Measurements from ENCODE around the gene SCAP. TPM values are rescaled to one million over a fixed set of nuclear protein-coding genes. Genes with fewer than 3 reads are reported as not detected.

Gene SCAP
- total and polyA plus RNA-seq, 2 of the 13 experiments (the other 11 are each of a cell fraction or from before 2014, with no cell fraction given) = 40.4 to 53.3 TPM

GRCh38 chr3:47380601-47381316, 95.0 kb downstream of the SCAP start, which contains the start of gene PTPN23 (continued):
- TF ChIP-seq ZNF276 (CRISPR knock-in tag; IDR thresholded peaks at IDR 0.05; ENCODE audit: low read depth) (peak; percentile 49; the same call in 1 of the 2 replicates), AGO1 (IDR thresholded peaks at IDR 0.05; ENCODE audit: low read depth, low read length, poor library complexity, severe bottlenecking) (no peak), ZFP41 (CRISPR knock-in tag; IDR thresholded peaks at IDR 0.05; ENCODE audit: borderline replicate concordance) (peak; percentile 82; the same call in 1 of the 2 replicates), TARDBP (CRISPR knock-in tag; IDR thresholded peaks at IDR 0.05) (peak; percentile 49; the same call in 1 of the 2 replicates), NKX3-1 (CRISPR knock-in tag; IDR thresholded peaks at IDR 0.05) (0 out of 2 replicates have a peak, but pooled peaks have one; percentile 52), ZNF83 (CRISPR knock-in tag; IDR thresholded peaks at IDR 0.05; ENCODE audit: borderline replicate concordance) (peak; percentile 76; the same call in 1 of the 2 replicates), YEATS2 (CRISPR knock-in tag; IDR thresholded peaks at IDR 0.05; ENCODE audit: borderline replicate concordance) (no peak), RXRA (CRISPR knock-in tag; IDR thresholded peaks at IDR 0.05) (peak; percentile 41), ZNF615 (CRISPR knock-in tag; IDR thresholded peaks at IDR 0.05; ENCODE audit: borderline replicate concordance) (no peak), CENPT (CRISPR knock-in tag; IDR thresholded peaks at IDR 0.05; ENCODE audit: low read depth) (no peak), KDM5A (IDR thresholded peaks at IDR 0.05; ENCODE audit: borderline replicate concordance, low read length) (no peak; the same call in 1 of the 2 replicates), MIER3 (CRISPR knock-in tag; IDR thresholded peaks at IDR 0.05; ENCODE audit: borderline replicate concordance) (no peak), ONECUT2 (CRISPR knock-in tag; IDR thresholded peaks at IDR 0.05) (no peak), RFX1 (IDR thresholded peaks at IDR 0.05) (no peak), BRF2 (CRISPR knock-in tag; IDR thresholded peaks at IDR 0.05) (peak; percentile 52; the same call in 1 of the 2 replicates), ZNF557 (CRISPR knock-in tag; IDR thresholded peaks at IDR 0.05) (no peak), ZNF776 (CRISPR knock-in tag; IDR thresholded peaks at IDR 0.05) (peak; percentile 12; the same call in 1 of the 2 replicates), RARA (CRISPR knock-in tag; IDR thresholded peaks at IDR 0.05) (peak; percentile 48)
- TF ChIP-seq, protein P1, sequence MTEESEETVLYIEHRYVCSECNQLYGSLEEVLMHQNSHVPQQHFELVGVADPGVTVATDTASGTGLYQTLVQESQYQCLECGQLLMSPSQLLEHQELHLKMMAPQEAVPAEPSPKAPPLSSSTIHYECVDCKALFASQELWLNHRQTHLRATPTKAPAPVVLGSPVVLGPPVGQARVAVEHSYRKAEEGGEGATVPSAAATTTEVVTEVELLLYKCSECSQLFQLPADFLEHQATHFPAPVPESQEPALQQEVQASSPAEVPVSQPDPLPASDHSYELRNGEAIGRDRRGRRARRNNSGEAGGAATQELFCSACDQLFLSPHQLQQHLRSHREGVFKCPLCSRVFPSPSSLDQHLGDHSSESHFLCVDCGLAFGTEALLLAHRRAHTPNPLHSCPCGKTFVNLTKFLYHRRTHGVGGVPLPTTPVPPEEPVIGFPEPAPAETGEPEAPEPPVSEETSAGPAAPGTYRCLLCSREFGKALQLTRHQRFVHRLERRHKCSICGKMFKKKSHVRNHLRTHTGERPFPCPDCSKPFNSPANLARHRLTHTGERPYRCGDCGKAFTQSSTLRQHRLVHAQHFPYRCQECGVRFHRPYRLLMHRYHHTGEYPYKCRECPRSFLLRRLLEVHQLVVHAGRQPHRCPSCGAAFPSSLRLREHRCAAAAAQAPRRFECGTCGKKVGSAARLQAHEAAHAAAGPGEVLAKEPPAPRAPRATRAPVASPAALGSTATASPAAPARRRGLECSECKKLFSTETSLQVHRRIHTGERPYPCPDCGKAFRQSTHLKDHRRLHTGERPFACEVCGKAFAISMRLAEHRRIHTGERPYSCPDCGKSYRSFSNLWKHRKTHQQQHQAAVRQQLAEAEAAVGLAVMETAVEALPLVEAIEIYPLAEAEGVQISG (CRISPR knock-in tag; IDR thresholded peaks at IDR 0.05) = peak; percentile 89
- TF ChIP-seq, protein P2, sequence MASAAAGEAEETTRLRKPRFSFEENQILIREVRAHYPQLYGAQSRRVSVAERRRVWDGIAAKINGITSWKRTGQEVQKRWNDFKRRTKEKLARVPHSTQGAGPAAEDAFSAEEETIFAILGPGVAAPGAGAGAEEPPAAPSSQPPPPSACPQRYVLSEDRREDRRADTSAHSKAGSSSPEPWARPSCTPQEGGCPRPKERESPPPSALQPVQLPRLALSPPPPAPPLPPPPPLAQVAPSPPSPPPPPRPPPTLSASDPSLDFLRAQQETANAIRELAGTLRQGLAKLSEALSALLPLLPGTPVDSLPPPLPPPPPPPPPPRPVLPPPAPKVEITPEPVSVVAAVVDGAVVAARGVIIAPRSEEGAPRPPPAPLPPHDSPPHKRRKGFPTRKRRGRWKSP (CRISPR knock-in tag; IDR thresholded peaks at IDR 0.05) = 0 out of 2 replicates have a peak, but pooled peaks have one; percentile 35
- TF ChIP-seq, protein P3, sequence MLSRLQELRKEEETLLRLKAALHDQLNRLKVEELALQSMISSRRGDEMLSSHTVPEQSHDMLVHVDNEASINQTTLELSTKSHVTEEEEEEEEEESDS (CRISPR knock-in tag; IDR thresholded peaks at IDR 0.05; ENCODE audit: borderline replicate concordance) = no peak
- TF ChIP-seq, protein P4, sequence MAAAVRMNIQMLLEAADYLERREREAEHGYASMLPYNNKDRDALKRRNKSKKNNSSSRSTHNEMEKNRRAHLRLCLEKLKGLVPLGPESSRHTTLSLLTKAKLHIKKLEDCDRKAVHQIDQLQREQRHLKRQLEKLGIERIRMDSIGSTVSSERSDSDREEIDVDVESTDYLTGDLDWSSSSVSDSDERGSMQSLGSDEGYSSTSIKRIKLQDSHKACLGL (CRISPR knock-in tag; IDR thresholded peaks at IDR 0.05) = peak; percentile 81

All from HepG2 (cell line).